ENCODE measurements around the gene CCSER1.

DNA sequence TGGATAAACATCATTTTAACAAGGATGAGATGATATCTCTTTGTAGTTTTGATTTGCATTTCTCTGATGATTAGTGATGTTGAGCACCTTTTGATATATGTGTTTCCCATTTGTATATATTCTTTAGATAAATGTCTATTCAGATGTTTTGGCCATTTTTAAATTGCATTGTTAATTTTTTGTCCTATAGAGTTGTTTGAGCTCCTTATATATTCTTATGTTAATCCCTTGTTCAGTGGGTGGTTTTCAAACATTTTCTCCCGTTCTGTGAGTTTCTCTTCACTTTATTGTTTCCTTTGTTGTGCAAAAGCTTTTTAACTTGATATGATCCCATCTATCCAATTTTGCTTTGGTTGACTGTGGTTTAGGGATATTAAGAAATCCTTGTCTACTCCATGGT lies 606.0 kb downstream of the CCSER1 start:
- TF ChIP-seq POLR2A (IDR thresholded peaks at IDR 0.05) (no peak), EP300 (IDR thresholded peaks at IDR 0.05; ENCODE audit: low read depth) (no peak)
- TF ChIP-seq, protein P1, sequence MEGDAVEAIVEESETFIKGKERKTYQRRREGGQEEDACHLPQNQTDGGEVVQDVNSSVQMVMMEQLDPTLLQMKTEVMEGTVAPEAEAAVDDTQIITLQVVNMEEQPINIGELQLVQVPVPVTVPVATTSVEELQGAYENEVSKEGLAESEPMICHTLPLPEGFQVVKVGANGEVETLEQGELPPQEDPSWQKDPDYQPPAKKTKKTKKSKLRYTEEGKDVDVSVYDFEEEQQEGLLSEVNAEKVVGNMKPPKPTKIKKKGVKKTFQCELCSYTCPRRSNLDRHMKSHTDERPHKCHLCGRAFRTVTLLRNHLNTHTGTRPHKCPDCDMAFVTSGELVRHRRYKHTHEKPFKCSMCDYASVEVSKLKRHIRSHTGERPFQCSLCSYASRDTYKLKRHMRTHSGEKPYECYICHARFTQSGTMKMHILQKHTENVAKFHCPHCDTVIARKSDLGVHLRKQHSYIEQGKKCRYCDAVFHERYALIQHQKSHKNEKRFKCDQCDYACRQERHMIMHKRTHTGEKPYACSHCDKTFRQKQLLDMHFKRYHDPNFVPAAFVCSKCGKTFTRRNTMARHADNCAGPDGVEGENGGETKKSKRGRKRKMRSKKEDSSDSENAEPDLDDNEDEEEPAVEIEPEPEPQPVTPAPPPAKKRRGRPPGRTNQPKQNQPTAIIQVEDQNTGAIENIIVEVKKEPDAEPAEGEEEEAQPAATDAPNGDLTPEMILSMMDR (IDR thresholded peaks at IDR 0.05) = no peak
